OCI-M2 (cell line): ENCODE results near the gene USP14.
"Not testable (repeated sequence)": the region's sequence is repeated elsewhere in the genome, so short reads cannot be mapped to it uniquely, and the experiment has no call there.

Experiments used
- DNase-seq: peaks from one replicate; lab custom pipeline; 2025; ENCODE audit not compliant: unreplicated experiment; lab: John Stamatoyannopoulos, UW

The USP14 gene

GRCh38 chr18:158128-159036 is at the start of gene USP14:
USP14 (plus strand) TSS chr18:158557; CDS start chr18:158699, 142 bp downstream.
- DNase-seq: peak; percentile 24

- DNase-seq: not testable (repeated sequence)
These were observed 49.7 kb upstream of the USP14 start for GRCh38 chr18:108665-109063.

GRCh38 chr18:109130-109921 is 49.0 kb upstream of the USP14 start:
- not testable (repeated sequence) for DNase-seq

GRCh38 chr18:109922-110261 is 48.5 kb upstream of the USP14 start:
- DNase-seq: not testable (repeated sequence)

GRCh38 chr18:110351-111201 is 47.8 kb upstream of the USP14 start:
- not testable (repeated sequence) for DNase-seq

GRCh38 chr18:111306-112014 is 46.9 kb upstream of the USP14 start:
- no peak for DNase-seq

- DNase-seq: not testable (repeated sequence)
These were observed 46.2 kb upstream of the USP14 start for GRCh38 chr18:112015-112733.

- not testable (repeated sequence) for DNase-seq
These were observed 37.7 kb upstream of the USP14 start for GRCh38 chr18:120539-121260.

GRCh38 chr18:135045-135444 is 23.3 kb upstream of the USP14 start:
- DNase-seq: no peak

GRCh38 chr18:136433-136832 is 21.9 kb upstream of the USP14 start:
- no peak for DNase-seq

- DNase-seq: no peak
These were observed 21.0 kb upstream of the USP14 start for GRCh38 chr18:137327-137726.

- DNase-seq: no peak
These were observed 17.6 kb upstream of the USP14 start for GRCh38 chr18:140670-141266.

- DNase-seq: not testable (repeated sequence)
These were observed 15.6 kb upstream of the USP14 start for GRCh38 chr18:142624-143296.

- no peak for DNase-seq
These were observed 9.5 kb upstream of the USP14 start for GRCh38 chr18:148841-149240.

- no peak for DNase-seq
These were observed 4.2 kb upstream of the USP14 start for GRCh38 chr18:154151-154550.

- no peak for DNase-seq
These were observed 2.7 kb upstream of the USP14 start for GRCh38 chr18:155688-156087.

GRCh38 chr18:156514-157230 is 1.7 kb upstream of the USP14 start:
- DNase-seq: no peak
